Measurements from ENCODE around the gene GJD3. TPM values are rescaled to one million over a fixed set of nuclear protein-coding genes. Genes with fewer than 3 reads are reported as not detected.

GJD3 gene
- total and polyA plus RNA-seq, 9 of the 15 experiments (the other 6 are each of a cell fraction or from before 2014, with no cell fraction given): 0.17 to 0.38 TPM; not detected in 7

Small RNA genes within 50 kb of the gene (small RNA-seq; reads per million reads assigned to genes)
- gene RF00019 (not detected), gene RNA5SP441 (not detected)

Other genes with a start within 250 kb of the GJD3 start
Only the 7 nearest of the 10 such genes appear.
- 1.8 and 2.1 TPM in 2 replicates for gene RAPGEFL1, start 187.3 kb downstream of the GJD3 start, total RNA-seq (2014; rRNA removed)
- 1.5 and 1.6 TPM in 2 replicates for gene RAPGEFL1, start 187.3 kb downstream of the GJD3 start, total RNA-seq (2014; rRNA removed; fragmentation: Illumina TruSeq; extraction: Trizol)
- 1.5 and 1.8 TPM in 2 replicates for gene RAPGEFL1, start 187.3 kb downstream of the GJD3 start, total RNA-seq (2015; rRNA removed; fragmentation: Illumina TruSeq; extraction: Trizol)
- 3.6 and 4.1 TPM in 2 replicates for gene RAPGEFL1, start 187.3 kb downstream of the GJD3 start, total RNA-seq (2021)
- gene RAPGEFL1, start 187.3 kb downstream of the GJD3 start, polyA plus RNA-seq (2011; rRNA removed): 2.4 and 2.9 TPM in 2 replicates
- 1.9 and 2.8 TPM in 2 replicates for gene RAPGEFL1, start 187.3 kb downstream of the GJD3 start, polyA plus RNA-seq (2014; fragmentation: Illumina TruSeq; extraction: Trizol)
- gene RAPGEFL1, start 187.3 kb downstream of the GJD3 start, polyA plus RNA-seq (2014; fragmentation: Nextera tagmentation; extraction: Ambion mirVana): under 1 TPM; 0.18 to 0.50 TPM
- gene RAPGEFL1, start 187.3 kb downstream of the GJD3 start, polyA plus RNA-seq (2014; rRNA removed): 2.2 and 2.6 TPM in 2 replicates
- gene WIPF2, start 145.4 kb downstream of the GJD3 start, total RNA-seq (2014; rRNA removed): 4.0 and 5.3 TPM in 2 replicates
- 4.5 and 5.1 TPM in 2 replicates for gene WIPF2, start 145.4 kb downstream of the GJD3 start, total RNA-seq (2014; rRNA removed; fragmentation: Illumina TruSeq; extraction: Trizol)
- gene WIPF2, start 145.4 kb downstream of the GJD3 start, total RNA-seq (2015; rRNA removed; fragmentation: Illumina TruSeq; extraction: Trizol): 4.9 and 5.3 TPM in 2 replicates
- 13.9 and 15.0 TPM in 2 replicates for gene WIPF2, start 145.4 kb downstream of the GJD3 start, total RNA-seq (2021)
- 3.6 and 5.3 TPM in 2 replicates for gene WIPF2, start 145.4 kb downstream of the GJD3 start, polyA plus RNA-seq (2011; rRNA removed)
- 10.7 and 11.0 TPM in 2 replicates for gene WIPF2, start 145.4 kb downstream of the GJD3 start, polyA plus RNA-seq (2014; fragmentation: Illumina TruSeq; extraction: Trizol)
- 1 to 10 TPM; 3.9 to 4.5 TPM for gene WIPF2, start 145.4 kb downstream of the GJD3 start, polyA plus RNA-seq (2014; fragmentation: Nextera tagmentation; extraction: Ambion mirVana)
- gene WIPF2, start 145.4 kb downstream of the GJD3 start, polyA plus RNA-seq (2014; rRNA removed): 6.5 and 7.9 TPM in 2 replicates
- 67.4 and 78.9 TPM in 2 replicates for gene CDC6, start 76.9 kb downstream of the GJD3 start, total RNA-seq (2014; rRNA removed)
- 119 and 133 TPM in 2 replicates for gene CDC6, start 76.9 kb downstream of the GJD3 start, total RNA-seq (2014; rRNA removed; fragmentation: Illumina TruSeq; extraction: Trizol)
- 110 and 112 TPM in 2 replicates for gene CDC6, start 76.9 kb downstream of the GJD3 start, total RNA-seq (2015; rRNA removed; fragmentation: Illumina TruSeq; extraction: Trizol)
- 121 and 126 TPM in 2 replicates for gene CDC6, start 76.9 kb downstream of the GJD3 start, total RNA-seq (2021)
- 63.3 and 106 TPM in 2 replicates for gene CDC6, start 76.9 kb downstream of the GJD3 start, polyA plus RNA-seq (2011; rRNA removed)
- gene CDC6, start 76.9 kb downstream of the GJD3 start, polyA plus RNA-seq (2014; fragmentation: Illumina TruSeq; extraction: Trizol): 141 and 150 TPM in 2 replicates
- 10 to 100 TPM; 29.6 to 55.0 TPM for gene CDC6, start 76.9 kb downstream of the GJD3 start, polyA plus RNA-seq (2014; fragmentation: Nextera tagmentation; extraction: Ambion mirVana)
- gene CDC6, start 76.9 kb downstream of the GJD3 start, polyA plus RNA-seq (2014; rRNA removed): 70.5 and 73.4 TPM in 2 replicates
- gene RARA, start 55.6 kb downstream of the GJD3 start, total RNA-seq (2014; rRNA removed): 13.6 and 18.7 TPM in 2 replicates
- gene RARA, start 55.6 kb downstream of the GJD3 start, total RNA-seq (2014; rRNA removed; fragmentation: Illumina TruSeq; extraction: Trizol): 5.0 and 7.5 TPM in 2 replicates
- 7.9 and 8.3 TPM in 2 replicates for gene RARA, start 55.6 kb downstream of the GJD3 start, total RNA-seq (2015; rRNA removed; fragmentation: Illumina TruSeq; extraction: Trizol)
- gene RARA, start 55.6 kb downstream of the GJD3 start, total RNA-seq (2021): 26.2 and 28.0 TPM in 2 replicates
- gene RARA, start 55.6 kb downstream of the GJD3 start, polyA plus RNA-seq (2011; rRNA removed): 2.7 and 3.5 TPM in 2 replicates
- gene RARA, start 55.6 kb downstream of the GJD3 start, polyA plus RNA-seq (2014; fragmentation: Illumina TruSeq; extraction: Trizol): 24.2 and 25.2 TPM in 2 replicates
- gene RARA, start 55.6 kb downstream of the GJD3 start, polyA plus RNA-seq (2014; fragmentation: Nextera tagmentation; extraction: Ambion mirVana): under 1 TPM; 0.10 TPM
- gene RARA, start 55.6 kb downstream of the GJD3 start, polyA plus RNA-seq (2014; rRNA removed): 12.2 and 13.0 TPM in 2 replicates
- 131 and 133 TPM in 2 replicates for gene TOP2A, start 53.2 kb upstream of the GJD3 start, total RNA-seq (2014; rRNA removed)
- 335 and 375 TPM in 2 replicates for gene TOP2A, start 53.2 kb upstream of the GJD3 start, total RNA-seq (2014; rRNA removed; fragmentation: Illumina TruSeq; extraction: Trizol)
- gene TOP2A, start 53.2 kb upstream of the GJD3 start, total RNA-seq (2015; rRNA removed; fragmentation: Illumina TruSeq; extraction: Trizol): 257 and 281 TPM in 2 replicates
- gene TOP2A, start 53.2 kb upstream of the GJD3 start, total RNA-seq (2021): 266 and 282 TPM in 2 replicates
- 150 and 347 TPM in 2 replicates for gene TOP2A, start 53.2 kb upstream of the GJD3 start, polyA plus RNA-seq (2011; rRNA removed)
- 204 and 233 TPM in 2 replicates for gene TOP2A, start 53.2 kb upstream of the GJD3 start, polyA plus RNA-seq (2014; fragmentation: Illumina TruSeq; extraction: Trizol)
- gene TOP2A, start 53.2 kb upstream of the GJD3 start, polyA plus RNA-seq (2014; fragmentation: Nextera tagmentation; extraction: Ambion mirVana): 100 to 1,000 TPM; 175 to 259 TPM
- 163 and 185 TPM in 2 replicates for gene TOP2A, start 53.2 kb upstream of the GJD3 start, polyA plus RNA-seq (2014; rRNA removed)
- gene IGFBP4, start 78.7 kb upstream of the GJD3 start, total RNA-seq (2014; rRNA removed): 17.8 and 18.6 TPM in 2 replicates
- gene IGFBP4, start 78.7 kb upstream of the GJD3 start, total RNA-seq (2014; rRNA removed; fragmentation: Illumina TruSeq; extraction: Trizol): 18.1 and 18.3 TPM in 2 replicates
- gene IGFBP4, start 78.7 kb upstream of the GJD3 start, total RNA-seq (2015; rRNA removed; fragmentation: Illumina TruSeq; extraction: Trizol): 12.0 and 12.6 TPM in 2 replicates
- gene IGFBP4, start 78.7 kb upstream of the GJD3 start, total RNA-seq (2021): 87.6 and 99.8 TPM in 2 replicates
- 47.2 and 98.1 TPM in 2 replicates for gene IGFBP4, start 78.7 kb upstream of the GJD3 start, polyA plus RNA-seq (2011; rRNA removed)
- 46.6 and 64.4 TPM in 2 replicates for gene IGFBP4, start 78.7 kb upstream of the GJD3 start, polyA plus RNA-seq (2014; fragmentation: Illumina TruSeq; extraction: Trizol)
- 10 to 100 TPM in 1 of 2 experiments, 1 to 10 TPM in 1; 8.8 to 10.8 TPM for gene IGFBP4, start 78.7 kb upstream of the GJD3 start, polyA plus RNA-seq (2014; fragmentation: Nextera tagmentation; extraction: Ambion mirVana)
- 37.5 and 43.5 TPM in 2 replicates for gene IGFBP4, start 78.7 kb upstream of the GJD3 start, polyA plus RNA-seq (2014; rRNA removed)
- gene TNS4, start 136.9 kb upstream of the GJD3 start, total RNA-seq (2014; rRNA removed): 0.18 and 0.24 TPM in 2 replicates
- gene TNS4, start 136.9 kb upstream of the GJD3 start, total RNA-seq (2014; rRNA removed; fragmentation: Illumina TruSeq; extraction: Trizol): 0.06 and 0.11 TPM in 2 replicates
- gene TNS4, start 136.9 kb upstream of the GJD3 start, total RNA-seq (2015; rRNA removed; fragmentation: Illumina TruSeq; extraction: Trizol): not detected in 2 replicates
- 0.73 and 0.78 TPM in 2 replicates for gene TNS4, start 136.9 kb upstream of the GJD3 start, total RNA-seq (2021)
- 0.15 and 0.53 TPM in 2 replicates for gene TNS4, start 136.9 kb upstream of the GJD3 start, polyA plus RNA-seq (2011; rRNA removed)
- gene TNS4, start 136.9 kb upstream of the GJD3 start, polyA plus RNA-seq (2014; fragmentation: Illumina TruSeq; extraction: Trizol): 0.54 and 0.61 TPM in 2 replicates
- gene TNS4, start 136.9 kb upstream of the GJD3 start, polyA plus RNA-seq (2014; fragmentation: Nextera tagmentation; extraction: Ambion mirVana): under 1 TPM; 0.04 to 0.07 TPM
- gene TNS4, start 136.9 kb upstream of the GJD3 start, polyA plus RNA-seq (2014; rRNA removed): 0.29 and 0.40 TPM in 2 replicates

All from K562 (cell line).